Adrenal gland (tissue), 5 donors: Measurements from ENCODE around the gene CD28.
"Not testable (repeated sequence)": the region's sequence is repeated elsewhere in the genome, so short reads cannot be mapped to it uniquely, and the experiment has no call there.

Experiments
- POLR2A ChIP-seq, 2 donors: fragments of 450-650 bp; IDR thresholded peaks; one replicate each; pipeline ENCODE4 v1.6.1; 2017; ENCODE audit warnings: antibody characterized with exemption in 2 of 2, mild to moderate bottlenecking in 2 of 2, moderate library complexity in 1 of 2
- TF ChIP-seq, protein P1 (sequence below), 6 experiments: fragments of 450-650 bp in 4 of 6; fragments of 200-600 bp in 2 of 6; sonication (generic) in 1 of 6; IDR thresholded peaks; 1 replicate in 5 of 6; 2 replicates in 1 of 6; pipeline versions ENCODE4 v1.5.1 to v1.8.0; 2016 to 2021; ENCODE audit warnings: antibody characterized with exemption in 6 of 6, mild to moderate bottlenecking in 2 of 6, moderate library complexity in 1 of 6
- donor health status: DM: no; HTN: no; CAD: no.

DNA sequence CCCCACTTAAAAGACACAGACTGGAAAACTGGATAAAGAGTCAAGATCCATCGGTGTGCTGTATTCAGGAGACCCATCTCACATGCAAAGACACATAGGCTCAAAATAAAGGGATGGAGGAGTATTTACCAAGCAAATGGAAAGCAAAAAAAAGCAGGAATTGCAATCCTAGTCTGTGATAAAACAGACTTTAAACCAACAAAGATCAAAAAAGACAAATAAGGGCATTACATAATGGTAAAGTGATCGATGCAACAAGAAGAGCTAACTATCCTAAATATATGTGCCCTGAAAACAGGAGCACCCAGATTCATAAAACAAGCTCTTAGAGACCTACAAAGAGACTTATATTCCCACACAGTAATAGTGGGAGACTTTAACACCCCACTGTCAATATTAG lies 8.7 kb upstream of the CD28 start:
- TF ChIP-seq, protein P1, sequence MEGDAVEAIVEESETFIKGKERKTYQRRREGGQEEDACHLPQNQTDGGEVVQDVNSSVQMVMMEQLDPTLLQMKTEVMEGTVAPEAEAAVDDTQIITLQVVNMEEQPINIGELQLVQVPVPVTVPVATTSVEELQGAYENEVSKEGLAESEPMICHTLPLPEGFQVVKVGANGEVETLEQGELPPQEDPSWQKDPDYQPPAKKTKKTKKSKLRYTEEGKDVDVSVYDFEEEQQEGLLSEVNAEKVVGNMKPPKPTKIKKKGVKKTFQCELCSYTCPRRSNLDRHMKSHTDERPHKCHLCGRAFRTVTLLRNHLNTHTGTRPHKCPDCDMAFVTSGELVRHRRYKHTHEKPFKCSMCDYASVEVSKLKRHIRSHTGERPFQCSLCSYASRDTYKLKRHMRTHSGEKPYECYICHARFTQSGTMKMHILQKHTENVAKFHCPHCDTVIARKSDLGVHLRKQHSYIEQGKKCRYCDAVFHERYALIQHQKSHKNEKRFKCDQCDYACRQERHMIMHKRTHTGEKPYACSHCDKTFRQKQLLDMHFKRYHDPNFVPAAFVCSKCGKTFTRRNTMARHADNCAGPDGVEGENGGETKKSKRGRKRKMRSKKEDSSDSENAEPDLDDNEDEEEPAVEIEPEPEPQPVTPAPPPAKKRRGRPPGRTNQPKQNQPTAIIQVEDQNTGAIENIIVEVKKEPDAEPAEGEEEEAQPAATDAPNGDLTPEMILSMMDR (IDR thresholded peaks at IDR 0.05), result not testable (repeated sequence)
- not testable (repeated sequence) for TF ChIP-seq POLR2A (IDR thresholded peaks at IDR 0.05)
